ENCODE data around the gene AUTS2. TPM values are rescaled to one million over a fixed set of nuclear protein-coding genes. Genes with fewer than 3 reads are reported as not detected.

Gene AUTS2
- polyA plus RNA-seq, 1 donor (not counting 4 experiments of a cell fraction or from before 2014, with no cell fraction given): 4.7 TPM

DNA sequence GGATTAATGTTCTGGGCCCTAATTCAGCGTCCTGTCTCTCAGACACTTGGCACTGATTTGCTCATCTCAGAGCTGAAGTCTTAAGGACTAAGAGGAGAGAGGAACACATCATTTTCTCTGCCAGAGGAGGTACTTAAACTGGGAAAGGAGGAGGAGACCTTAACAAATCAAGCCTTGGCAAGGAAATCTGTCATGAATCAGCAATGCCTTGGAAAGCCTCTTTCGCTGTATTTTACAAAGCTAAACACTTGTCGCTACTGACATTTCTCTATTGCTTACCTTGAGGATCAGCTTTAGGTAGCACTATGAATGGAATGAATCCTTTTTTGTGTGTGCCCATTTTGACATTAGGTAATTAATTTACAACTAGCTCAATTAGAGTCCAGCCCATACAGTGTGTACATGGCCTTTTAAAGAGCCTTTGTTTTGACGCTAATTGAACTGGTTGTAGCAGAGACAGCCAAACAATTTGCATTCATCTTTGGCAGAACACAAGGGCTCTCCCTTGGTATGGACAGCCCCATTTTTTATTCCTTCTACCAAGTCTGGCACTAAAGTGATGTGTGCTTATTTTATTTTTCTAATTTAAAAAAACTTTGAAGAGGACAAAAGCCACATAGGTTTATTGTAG, 37.4 kb downstream of the AUTS2 start:
- no peak overlapping the region for H3K4me3 ChIP-seq (ENCODE audit: control insufficient read depth in 2 of 3, extremely low read depth in 1 of 3, insufficient read depth in 2 of 3, low read depth in 1 of 3, low read length in 3 of 3)
- no peak overlapping the region for H3K4me2 ChIP-seq (ENCODE audit: control insufficient read depth, extremely low read depth, insufficient read depth, low read depth, low read length)
- no peaks in the 10 kb centered on the region for H3K9me3 ChIP-seq (ENCODE audit: control insufficient read depth, low read depth, low read length)
- no peak overlapping the region for H3K27ac ChIP-seq (ENCODE audit: control insufficient read depth, insufficient read depth, low read length)
- no peak overlapping the region for H2AFZ ChIP-seq (ENCODE audit: control insufficient read depth, low read length)
- H3K36me3 ChIP-seq (ENCODE audit: control insufficient read depth in 2 of 2, extremely low read depth in 1 of 2, insufficient read depth in 2 of 2, low read length in 2 of 2): no peaks in the 10 kb centered on the region
- no peak for DNase-seq (ENCODE audit: low read depth, low spot score)
- no peaks in the 10 kb centered on the region for H3K4me1 ChIP-seq (ENCODE audit: control insufficient read depth, extremely low read depth, insufficient read depth, low read length)
- H3K27me3 ChIP-seq (ENCODE audit: control insufficient read depth, extremely low read depth, insufficient read depth, low read length): peaks cover 3% of the 10 kb centered on the region
- dilution Hi-C loops (cut with MboI; ENCODE audit: extremely low pct_ligation_motif_present, low sequenced_read_pairs): no loop called here
- TF ChIP-seq, protein P1, sequence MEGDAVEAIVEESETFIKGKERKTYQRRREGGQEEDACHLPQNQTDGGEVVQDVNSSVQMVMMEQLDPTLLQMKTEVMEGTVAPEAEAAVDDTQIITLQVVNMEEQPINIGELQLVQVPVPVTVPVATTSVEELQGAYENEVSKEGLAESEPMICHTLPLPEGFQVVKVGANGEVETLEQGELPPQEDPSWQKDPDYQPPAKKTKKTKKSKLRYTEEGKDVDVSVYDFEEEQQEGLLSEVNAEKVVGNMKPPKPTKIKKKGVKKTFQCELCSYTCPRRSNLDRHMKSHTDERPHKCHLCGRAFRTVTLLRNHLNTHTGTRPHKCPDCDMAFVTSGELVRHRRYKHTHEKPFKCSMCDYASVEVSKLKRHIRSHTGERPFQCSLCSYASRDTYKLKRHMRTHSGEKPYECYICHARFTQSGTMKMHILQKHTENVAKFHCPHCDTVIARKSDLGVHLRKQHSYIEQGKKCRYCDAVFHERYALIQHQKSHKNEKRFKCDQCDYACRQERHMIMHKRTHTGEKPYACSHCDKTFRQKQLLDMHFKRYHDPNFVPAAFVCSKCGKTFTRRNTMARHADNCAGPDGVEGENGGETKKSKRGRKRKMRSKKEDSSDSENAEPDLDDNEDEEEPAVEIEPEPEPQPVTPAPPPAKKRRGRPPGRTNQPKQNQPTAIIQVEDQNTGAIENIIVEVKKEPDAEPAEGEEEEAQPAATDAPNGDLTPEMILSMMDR (optimal IDR thresholded peaks at IDR 0.05 in 1 of 3, IDR thresholded peaks at IDR 0.05 in 1 of 3, conservative IDR thresholded peaks at IDR 0.05 in 1 of 3; ENCODE audit: extremely low read depth in 1 of 3, insufficient read depth in 2 of 3, low read length in 3 of 3): no peak
- TF ChIP-seq EZH2 (IDR thresholded peaks at IDR 0.05; ENCODE audit: low read length): no peak
- H4K20me1 ChIP-seq (ENCODE audit: control insufficient read depth, extremely low read depth, insufficient read depth, low read length): no peaks in the 10 kb centered on the region
- H3K9ac ChIP-seq (ENCODE audit: control insufficient read depth, extremely low read depth, insufficient read depth, low read length): no peak overlapping the region
- H3K79me2 ChIP-seq (ENCODE audit: control insufficient read depth, insufficient read depth, low read length): no peaks in the 10 kb centered on the region
- H3K9me1 ChIP-seq (ENCODE audit: control insufficient read depth, extremely low read depth, insufficient read depth, low read length): no peaks in the 10 kb centered on the region
- FAIRE-seq: no peak

DNA sequence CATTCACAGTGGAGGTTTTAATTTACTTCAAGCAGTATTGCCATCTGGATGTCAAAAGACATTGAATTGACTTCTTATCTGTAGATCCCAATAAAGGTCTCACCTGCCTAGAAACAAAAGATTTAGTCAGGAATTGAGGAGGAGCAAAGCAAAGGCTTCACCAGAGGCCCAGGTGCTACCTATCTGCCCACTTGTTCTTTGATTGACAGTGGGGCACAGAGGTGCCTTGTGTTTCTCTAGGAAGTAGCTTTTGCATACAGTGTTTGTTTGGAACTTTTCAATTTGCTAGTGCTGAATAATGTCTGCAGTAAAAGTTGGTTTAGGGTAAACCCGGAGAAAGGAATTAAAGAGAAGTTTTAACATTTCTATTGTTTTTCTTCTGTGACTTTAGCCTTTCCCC, 40.4 kb downstream of the AUTS2 start:
- H3K9ac ChIP-seq (ENCODE audit: control insufficient read depth, extremely low read depth, insufficient read depth, low read length): no peak overlapping the region
- no peaks in the 10 kb centered on the region for H3K9me1 ChIP-seq (ENCODE audit: control insufficient read depth, extremely low read depth, insufficient read depth, low read length)
- no peaks in the 10 kb centered on the region for H3K79me2 ChIP-seq (ENCODE audit: control insufficient read depth, insufficient read depth, low read length)
- TF ChIP-seq, protein P1 (optimal IDR thresholded peaks at IDR 0.05 in 1 of 3, IDR thresholded peaks at IDR 0.05 in 1 of 3, conservative IDR thresholded peaks at IDR 0.05 in 1 of 3; ENCODE audit: extremely low read depth in 1 of 3, insufficient read depth in 2 of 3, low read length in 3 of 3): no peak
- no peak for TF ChIP-seq EZH2 (IDR thresholded peaks at IDR 0.05; ENCODE audit: low read length)
- no peak overlapping the region for H3K27ac ChIP-seq (ENCODE audit: control insufficient read depth, insufficient read depth, low read length)
- no peaks in the 10 kb centered on the region for H3K36me3 ChIP-seq (ENCODE audit: control insufficient read depth in 2 of 2, extremely low read depth in 1 of 2, insufficient read depth in 2 of 2, low read length in 2 of 2)
- dilution Hi-C loops (cut with MboI; ENCODE audit: extremely low pct_ligation_motif_present, low sequenced_read_pairs): no loop called here
- no peaks in the 10 kb centered on the region for H3K4me1 ChIP-seq (ENCODE audit: control insufficient read depth, extremely low read depth, insufficient read depth, low read length)
- no peaks in the 10 kb centered on the region for H3K9me3 ChIP-seq (ENCODE audit: control insufficient read depth, low read depth, low read length)
- FAIRE-seq (no peak), DNase-seq (ENCODE audit: low read depth, low spot score) (no peak)
- no peak overlapping the region for H2AFZ ChIP-seq (ENCODE audit: control insufficient read depth, low read length)
- peaks cover 3% of the 10 kb centered on the region for H3K27me3 ChIP-seq (ENCODE audit: control insufficient read depth, extremely low read depth, insufficient read depth, low read length)
- H4K20me1 ChIP-seq (ENCODE audit: control insufficient read depth, extremely low read depth, insufficient read depth, low read length): no peaks in the 10 kb centered on the region
- no peak overlapping the region for H3K4me3 ChIP-seq (ENCODE audit: control insufficient read depth in 2 of 3, extremely low read depth in 1 of 3, insufficient read depth in 2 of 3, low read depth in 1 of 3, low read length in 3 of 3)
- no peak overlapping the region for H3K4me2 ChIP-seq (ENCODE audit: control insufficient read depth, extremely low read depth, insufficient read depth, low read depth, low read length)
